Gastrocnemius medialis (tissue), 4 donors: ENCODE measurements around the gene FTHL17. TPM values are rescaled to one million over a fixed set of nuclear protein-coding genes. Genes with fewer than 3 reads are reported as not detected.

Experiments
- ATAC-seq, 2 donors: fragments of 150-250 bp; one replicate each; pipeline ENCODE4 v1.9.1; 2016
- DNase-seq, 2 donors: peaks; one replicate each; pipeline ENCODE4 v3.0.0-alpha.2; 2019
- H3K27ac ChIP-seq, 4 donors: fragments of 200-600 bp; sonication (generic); 1 replicate in 1 of 4; 2 replicates in 3 of 4; pipeline ENCODE4 v1.5.1; 2016 to 2018; ENCODE audit warnings: mild to moderate bottlenecking in 2 of 4, moderate library complexity in 1 of 4
- H3K27me3 ChIP-seq, 3 donors: fragments of 200-600 bp; sonication (generic) in 2 of 3; 1 replicate in 1 of 3; 2 replicates in 2 of 3; pipeline versions ENCODE4 v1.5.1 to v1.6.0; 2016 to 2019; ENCODE audit warnings: mild to moderate bottlenecking in 1 of 3, moderate library complexity in 1 of 3
- H3K36me3 ChIP-seq, 2 donors: fragments of 200-600 bp; sonication (generic) in 1 of 2; one replicate each; pipeline ENCODE4 v1.5.1; 2017 to 2018
- H3K4me1 ChIP-seq, 2 donors: fragments of 200-600 bp; sonication (generic) in 1 of 2; one replicate each; pipeline ENCODE4 v1.5.1; 2016 to 2017; ENCODE audit warnings: mild to moderate bottlenecking in 2 of 2
- H3K4me3 ChIP-seq, 4 donors: fragments of 200-600 bp; sonication (generic) in 3 of 4; 1 replicate in 1 of 4; 2 replicates in 3 of 4; pipeline ENCODE4 v1.5.1; 2016 to 2019; ENCODE audit warnings: mild to moderate bottlenecking in 2 of 4
- H3K9me3 ChIP-seq, 3 donors: fragments of 200-600 bp; sonication (generic) in 2 of 3; 1 replicate in 1 of 3; 2 replicates in 2 of 3; pipeline ENCODE4 v1.5.1; 2016 to 2019
- CTCF ChIP-seq, 5 experiments: fragments of 450-650 bp in 3 of 5; fragments of 200-600 bp in 2 of 5; sonication (generic) in 2 of 5; IDR thresholded peaks in 4 of 5; conservative IDR thresholded peaks in 1 of 5; 1 replicate in 4 of 5; 2 replicates in 1 of 5; pipeline ENCODE4 v1.5.1; 2016 to 2019; ENCODE audit warnings: antibody characterized with exemption in 5 of 5, mild to moderate bottlenecking in 3 of 5, moderate library complexity in 3 of 5
- POLR2A ChIP-seq, 2 donors: fragments of 450-650 bp; IDR thresholded peaks; one replicate each; pipeline ENCODE4 v1.6.1; 2017; ENCODE audit warnings: antibody characterized with exemption in 2 of 2, mild to moderate bottlenecking in 2 of 2, moderate library complexity in 2 of 2
- in situ Hi-C, 4 donors: fragments of 200-750 bp; cut with MboI; loops; one replicate each; pipeline versions ENCODE4 v1.15.0 to v1.8.0; 2017; ENCODE audit warnings: low sequenced_read_pairs in 4 of 4
- intact Hi-C: fragments of 100-400 bp; cut with DNase I; formaldehyde crosslinking; loops from one replicate; pipeline ENCODE4 v1.15.1; 2023; ENCODE audit warnings: low total_unique reads
- total RNA-seq, 4 donors: library from RNA; depleted of rRNA; stranded (reverse); fragments of >200 nt; gene quantifications; one replicate each; pipeline versions ENCODE4 v1.1.0 to v1.2.3, GENCODE V29; 2016

The FTHL17 gene
- total RNA-seq, 4 donors from 2014 or later = not detected

GRCh38 chrX:31060016-31060415, 11.8 kb downstream of the FTHL17 start:
- no peaks in the 10 kb centered on the region for H3K27me3 ChIP-seq
- DNase-seq (no peak), ATAC-seq (no peak)
- no peaks in the 10 kb centered on the region for H3K36me3 ChIP-seq
- H3K4me1 ChIP-seq = no peaks in the 10 kb centered on the region
- TF ChIP-seq POLR2A (IDR thresholded peaks at IDR 0.05) = no peak
- no peak for TF ChIP-seq CTCF (IDR thresholded peaks at IDR 0.05 in 4 of 5, conservative IDR thresholded peaks at IDR 0.05 in 1 of 5)
- no peak overlapping the region for H3K27ac ChIP-seq
- no peak overlapping the region for H3K4me3 ChIP-seq
- intact Hi-C loops (no loop called here), in situ Hi-C loops (no loop called here)
- H3K9me3 ChIP-seq = no peaks in the 10 kb centered on the region

GRCh38 chrX:31058284-31058683, 13.6 kb downstream of the FTHL17 start:
- no peaks in the 10 kb centered on the region for H3K27me3 ChIP-seq
- no peak for DNase-seq
- intact Hi-C loops = no loop called here
- H3K27ac ChIP-seq = no peak overlapping the region
- H3K36me3 ChIP-seq = no peaks in the 10 kb centered on the region
- TF ChIP-seq POLR2A (IDR thresholded peaks at IDR 0.05) (no peak), CTCF (IDR thresholded peaks at IDR 0.05 in 4 of 5, conservative IDR thresholded peaks at IDR 0.05 in 1 of 5) (no peak)
- in situ Hi-C loops = no loop called here
- no peaks in the 10 kb centered on the region for H3K4me1 ChIP-seq
- no peaks in the 10 kb centered on the region for H3K9me3 ChIP-seq
- no peak overlapping the region for H3K4me3 ChIP-seq
- ATAC-seq = no peak

GRCh38 chrX:31057691-31058090, 14.2 kb downstream of the FTHL17 start:
- intact Hi-C loops = no loop called here
- no peaks in the 10 kb centered on the region for H3K27me3 ChIP-seq
- no peak overlapping the region for H3K4me3 ChIP-seq
- ATAC-seq (no peak), DNase-seq (no peak)
- H3K36me3 ChIP-seq = no peaks in the 10 kb centered on the region
- no peaks in the 10 kb centered on the region for H3K9me3 ChIP-seq
- H3K4me1 ChIP-seq = no peaks in the 10 kb centered on the region
- H3K27ac ChIP-seq = no peak overlapping the region
- in situ Hi-C loops = no loop called here
- no peak for TF ChIP-seq POLR2A (IDR thresholded peaks at IDR 0.05)
- no peak for TF ChIP-seq CTCF (IDR thresholded peaks at IDR 0.05 in 4 of 5, conservative IDR thresholded peaks at IDR 0.05 in 1 of 5)

- TF ChIP-seq CTCF (IDR thresholded peaks at IDR 0.05 in 4 of 5, conservative IDR thresholded peaks at IDR 0.05 in 1 of 5) = no peak
- in situ Hi-C loops = no loop called here
- H3K36me3 ChIP-seq = no peaks in the 10 kb centered on the region
- H3K4me1 ChIP-seq = no peaks in the 10 kb centered on the region
- H3K27me3 ChIP-seq = no peaks in the 10 kb centered on the region
- H3K4me3 ChIP-seq = no peak overlapping the region
- ATAC-seq = no peak
- no peak for DNase-seq
- no peaks in the 10 kb centered on the region for H3K9me3 ChIP-seq
- intact Hi-C loops = no loop called here
- no peak overlapping the region for H3K27ac ChIP-seq
These were observed 14.6 kb downstream of the FTHL17 start for GRCh38 chrX:31057291-31057690.

GRCh38 chrX:31053621-31054020, 18.2 kb downstream of the FTHL17 start:
- no peaks in the 10 kb centered on the region for H3K27me3 ChIP-seq
- in situ Hi-C loops (no loop called here), intact Hi-C loops (no loop called here)
- H3K9me3 ChIP-seq = no peaks in the 10 kb centered on the region
- ATAC-seq (no peak), DNase-seq (no peak)
- H3K27ac ChIP-seq = no peak overlapping the region
- H3K4me3 ChIP-seq = no peak overlapping the region
- H3K36me3 ChIP-seq = no peaks in the 10 kb centered on the region
- TF ChIP-seq CTCF (IDR thresholded peaks at IDR 0.05 in 4 of 5, conservative IDR thresholded peaks at IDR 0.05 in 1 of 5) = no peak
- TF ChIP-seq POLR2A (IDR thresholded peaks at IDR 0.05) = no peak
- no peaks in the 10 kb centered on the region for H3K4me1 ChIP-seq
